ENCODE data around the gene SLC16A3.
"Not testable (repeated sequence)": the region's sequence is repeated elsewhere in the genome, so short reads cannot be mapped to it uniquely, and the experiment has no call there.

The SLC16A3 gene

DNA sequence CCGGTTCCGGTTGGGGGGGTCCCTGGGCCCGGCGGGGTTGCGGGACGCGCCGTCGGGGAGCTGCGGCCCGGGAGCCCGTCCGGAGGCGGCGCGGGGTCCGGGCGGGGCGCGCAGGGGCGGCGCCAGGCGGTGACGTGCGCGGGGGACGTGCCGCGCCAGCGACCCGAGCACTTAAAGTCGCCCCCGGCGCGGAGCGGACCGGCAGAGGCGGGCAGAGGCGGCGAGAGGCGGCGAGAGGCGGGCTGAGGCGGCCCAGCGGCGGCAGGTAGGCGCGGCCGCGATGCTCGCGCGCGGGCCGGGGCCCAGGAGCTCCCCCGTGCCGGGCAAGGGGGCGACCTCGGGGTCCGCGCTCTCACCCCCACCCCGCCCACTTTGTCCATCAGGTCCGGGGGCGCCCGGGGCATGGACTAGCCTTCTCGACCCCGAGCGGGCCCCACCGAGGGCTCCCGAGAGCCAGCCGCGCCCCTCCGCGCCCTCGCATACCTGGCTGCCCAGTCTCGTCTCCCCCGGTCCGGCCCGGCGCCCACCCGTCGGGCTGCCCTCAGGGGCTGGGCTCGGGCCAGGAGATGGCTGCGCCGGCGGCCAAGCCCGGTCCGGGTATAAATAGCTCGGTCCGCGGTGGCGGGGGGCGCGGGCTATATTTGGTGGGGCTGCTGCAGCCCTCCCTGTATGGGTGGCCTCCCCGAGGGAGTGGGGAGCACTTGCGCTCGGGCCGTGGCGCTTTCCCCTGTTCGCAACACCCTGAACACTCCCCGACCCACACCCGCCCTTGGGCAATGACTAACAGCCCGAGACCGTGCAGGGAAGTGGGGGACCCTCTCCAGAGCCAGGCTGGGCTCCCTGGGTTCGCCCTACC lies at the start of gene SLC16A3:
Gene SLC16A3 (plus strand): TSS at position 201 of the 856 bp plus-strand sequence. CDS start 6,967 bp downstream, outside the sequence.
- DNase-seq (ENCODE audit: low spot score) = no peak

DNA sequence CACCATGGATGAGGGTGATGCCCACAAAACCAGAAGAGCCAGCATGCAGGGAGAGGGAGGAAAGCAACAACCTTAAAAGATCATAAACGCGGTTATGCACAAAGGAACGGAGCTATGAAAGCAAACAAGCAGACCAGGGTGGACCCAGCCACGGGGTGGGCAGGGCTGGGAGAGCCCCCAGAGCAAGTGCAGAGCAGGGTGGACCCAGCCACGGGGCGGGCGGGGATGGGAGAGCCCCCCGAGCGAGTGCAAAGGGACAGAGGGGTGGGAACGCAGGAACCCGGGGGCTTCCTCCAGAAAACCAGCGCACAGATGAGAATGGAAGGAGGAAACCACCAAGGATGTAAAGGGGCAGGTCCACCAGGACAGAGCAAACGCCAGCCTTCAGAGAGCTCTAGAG lies 49.4 kb upstream of the SLC16A3 start:
- DNase-seq (ENCODE audit: low spot score) = no peak

DNA sequence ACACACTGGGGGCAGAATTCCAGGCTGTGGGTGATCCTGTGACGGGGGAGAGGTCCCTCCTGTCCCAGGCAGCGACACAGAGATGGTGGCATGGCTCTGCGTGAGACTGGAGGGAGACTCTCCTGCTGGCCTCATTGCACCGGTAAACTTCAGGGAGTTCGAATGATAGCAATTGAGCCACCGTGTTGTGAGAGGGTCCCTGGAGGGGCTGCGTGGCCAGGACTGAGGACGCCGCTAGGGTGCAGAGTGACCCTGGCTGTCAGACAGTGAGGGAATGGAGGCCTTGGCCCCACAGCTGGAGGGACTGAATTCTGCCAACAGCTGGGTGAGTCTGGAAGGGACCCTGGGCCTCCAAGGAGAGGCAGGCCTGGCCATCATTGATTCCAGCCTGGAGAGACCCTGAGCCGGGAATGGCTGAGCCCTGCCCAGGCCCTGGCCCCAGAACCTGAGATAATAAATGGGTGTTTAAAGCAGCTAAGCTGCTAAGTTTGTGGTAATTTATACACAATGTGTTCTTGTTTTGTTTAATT lies 48.8 kb upstream of the SLC16A3 start:
- no peak for DNase-seq (ENCODE audit: low spot score)

DNA sequence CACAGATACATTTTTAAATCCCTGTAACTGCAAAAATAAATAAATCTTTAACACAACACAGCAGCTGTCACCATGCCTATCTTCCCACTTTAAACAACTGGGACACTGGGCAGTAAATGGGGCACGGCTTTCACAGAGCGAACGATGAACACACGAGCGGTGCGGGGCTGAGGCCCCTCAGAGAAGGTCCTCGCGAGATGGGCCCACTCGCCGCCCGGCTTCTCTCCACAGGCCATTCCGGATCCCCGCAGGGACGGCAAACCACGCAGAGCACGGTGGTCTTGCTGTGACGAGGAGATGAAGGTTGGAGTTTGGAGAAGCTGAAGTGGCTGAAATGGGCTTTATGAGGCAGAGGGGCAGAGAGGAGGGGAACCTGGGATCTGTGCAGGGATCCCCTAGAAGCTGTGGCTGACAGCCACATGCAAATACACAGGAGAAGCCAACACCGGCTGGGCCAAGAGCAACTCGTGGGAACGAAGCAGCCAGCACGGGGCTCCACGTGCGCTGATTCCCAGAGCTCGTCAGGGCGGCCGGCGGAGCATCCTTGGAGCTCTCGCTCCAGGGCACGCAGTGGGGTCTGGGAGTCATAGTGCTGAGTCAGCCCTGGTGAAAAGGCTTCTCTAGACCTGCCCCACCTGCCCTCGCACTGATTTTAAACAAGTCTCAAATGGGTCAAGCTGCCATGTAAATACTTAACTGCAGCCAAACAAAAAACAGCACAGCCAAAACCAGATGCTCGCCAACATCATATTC lies 47.9 kb upstream of the SLC16A3 start:
- DNase-seq (ENCODE audit: low spot score) = no peak

- no peak for DNase-seq (ENCODE audit: low spot score)
Observed at GRCh38 chr17:82184761-82185160, 44.1 kb upstream of the SLC16A3 start.

GRCh38 chr17:82186221-82186620 lies 42.6 kb upstream of the SLC16A3 start:
- DNase-seq (ENCODE audit: low spot score) = no peak

DNA sequence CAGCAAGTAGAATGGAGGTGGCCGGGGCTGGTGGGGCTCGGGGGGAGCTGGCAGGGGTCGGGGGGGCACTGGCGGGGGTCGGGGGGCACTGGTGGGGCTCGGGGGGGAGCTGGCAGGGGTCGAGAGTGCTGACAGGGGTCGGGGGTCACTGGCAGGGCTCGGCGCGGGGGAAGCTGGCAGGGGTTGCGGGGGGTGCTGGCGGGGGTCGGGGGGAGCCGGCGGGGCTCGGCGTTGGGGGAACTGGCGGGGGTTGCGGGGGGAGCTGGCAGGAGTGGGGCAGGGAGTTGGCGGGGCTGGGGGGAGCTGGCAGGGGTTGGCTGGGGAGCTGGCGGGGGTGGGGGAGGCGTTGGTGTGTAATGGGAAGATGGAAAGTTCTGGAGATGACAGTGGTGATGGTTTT lies 41.3 kb upstream of the SLC16A3 start:
- no peak for DNase-seq (ENCODE audit: low spot score)

GRCh38 chr17:82188001-82188961 lies 40.6 kb upstream of the SLC16A3 start:
- DNase-seq (ENCODE audit: low spot score) = no peak

- DNase-seq (ENCODE audit: low spot score) = not testable (repeated sequence)
Observed at GRCh38 chr17:82193050-82193449, 35.8 kb upstream of the SLC16A3 start.

DNA sequence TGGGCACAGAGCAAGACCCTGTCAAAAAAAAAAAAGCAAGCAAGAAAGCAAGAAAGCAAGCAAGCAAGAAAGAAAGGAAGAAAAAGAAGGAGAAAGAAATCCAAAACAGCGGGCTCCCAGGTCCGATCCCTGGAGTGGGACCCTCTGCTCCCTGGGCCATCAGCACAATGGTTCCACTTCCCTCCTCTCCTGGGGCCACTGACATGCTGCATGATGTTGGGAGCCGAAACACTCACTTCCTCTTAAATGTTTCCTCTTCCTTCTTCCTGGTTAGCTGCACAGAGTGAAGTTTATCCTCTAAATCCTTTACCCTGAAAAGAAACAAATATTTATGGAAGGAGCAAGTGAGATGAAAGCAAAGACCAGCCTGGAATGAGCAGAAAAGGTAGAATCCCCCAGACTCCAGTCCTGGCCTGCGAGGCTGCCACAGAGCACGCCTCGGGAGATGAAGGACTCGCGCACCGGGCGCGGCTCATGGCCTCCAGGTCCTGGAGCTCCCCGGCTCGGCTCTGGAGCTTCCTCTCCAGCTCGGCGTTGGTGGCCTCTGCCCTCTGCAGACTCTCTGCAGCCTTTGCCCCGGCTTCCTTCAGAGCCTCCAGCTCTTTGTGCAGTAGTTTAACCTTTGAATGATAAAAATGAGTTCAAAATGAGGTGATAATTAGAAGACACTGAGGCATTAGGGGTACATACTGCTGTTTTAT lies 35.2 kb upstream of the SLC16A3 start:
- DNase-seq (ENCODE audit: low spot score) = no peak

- DNase-seq (ENCODE audit: low spot score) = no peak
Observed at GRCh38 chr17:82194765-82195164, 34.1 kb upstream of the SLC16A3 start.

DNA sequence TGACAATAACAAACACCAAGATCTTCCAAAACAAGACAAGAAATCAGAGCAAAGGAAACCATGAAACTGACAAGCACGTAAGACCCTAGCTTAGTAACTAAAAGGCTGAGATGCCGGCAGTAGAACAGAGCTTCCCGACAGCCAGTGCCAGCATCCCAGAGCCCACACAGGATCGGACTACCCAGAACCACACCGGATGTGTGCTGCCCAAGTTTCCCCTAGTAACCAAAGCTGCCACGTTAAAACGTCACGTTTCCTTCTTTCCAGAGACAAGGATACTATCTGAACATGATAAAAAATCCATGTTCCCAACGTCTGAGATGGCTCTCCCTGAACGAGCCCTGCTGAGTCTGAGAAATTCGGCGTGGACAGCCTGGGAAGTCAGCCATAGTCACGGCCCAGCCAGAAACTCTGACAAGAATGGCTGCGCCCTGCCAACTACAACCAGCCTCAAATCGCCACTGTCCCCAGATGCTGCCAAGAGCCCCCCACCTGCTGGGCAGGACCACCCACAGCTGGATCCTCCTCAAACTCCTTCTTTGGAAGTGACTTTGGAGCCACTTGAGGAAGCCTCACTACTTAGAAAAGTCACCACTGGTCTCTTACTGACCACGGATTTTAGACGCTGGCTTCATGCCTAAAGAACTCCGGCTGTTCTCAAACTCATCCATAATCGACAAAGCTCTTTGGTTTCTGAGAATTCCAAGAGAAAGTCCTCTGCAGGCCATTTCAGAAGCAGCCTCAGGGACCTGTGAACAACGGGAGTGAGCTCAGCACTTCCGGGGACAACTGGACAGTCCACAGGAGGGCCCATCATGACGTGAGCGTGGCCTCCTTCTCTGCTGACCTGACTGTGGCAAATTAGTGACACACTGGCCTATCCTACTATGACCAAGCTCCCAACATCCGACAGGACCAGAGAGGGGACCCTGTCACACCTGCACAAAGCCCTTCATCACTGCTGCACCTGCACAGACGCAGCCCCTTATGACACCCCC lies 32.9 kb upstream of the SLC16A3 start:
- DNase-seq (ENCODE audit: low spot score) = no peak

DNA sequence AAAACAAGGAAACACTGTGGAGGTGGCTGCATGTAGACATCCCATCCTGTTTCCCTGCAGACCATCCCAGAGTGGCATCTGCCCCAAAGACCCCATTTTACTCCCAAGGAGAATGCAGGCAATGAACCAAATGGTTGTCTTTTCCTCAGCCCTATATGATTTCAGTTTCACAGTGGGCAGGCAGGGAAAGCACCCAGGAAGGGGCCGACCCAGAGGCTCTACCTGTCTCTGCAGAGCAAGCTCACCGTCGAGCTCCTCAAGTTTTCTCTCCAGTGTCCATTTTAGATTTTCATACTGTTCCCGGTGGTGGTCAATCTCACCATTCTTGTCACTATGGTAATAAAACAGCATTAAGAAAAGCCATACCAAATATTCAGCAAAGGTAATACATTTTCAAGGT lies 30.8 kb upstream of the SLC16A3 start:
- DNase-seq (ENCODE audit: low spot score) = no peak

DNA sequence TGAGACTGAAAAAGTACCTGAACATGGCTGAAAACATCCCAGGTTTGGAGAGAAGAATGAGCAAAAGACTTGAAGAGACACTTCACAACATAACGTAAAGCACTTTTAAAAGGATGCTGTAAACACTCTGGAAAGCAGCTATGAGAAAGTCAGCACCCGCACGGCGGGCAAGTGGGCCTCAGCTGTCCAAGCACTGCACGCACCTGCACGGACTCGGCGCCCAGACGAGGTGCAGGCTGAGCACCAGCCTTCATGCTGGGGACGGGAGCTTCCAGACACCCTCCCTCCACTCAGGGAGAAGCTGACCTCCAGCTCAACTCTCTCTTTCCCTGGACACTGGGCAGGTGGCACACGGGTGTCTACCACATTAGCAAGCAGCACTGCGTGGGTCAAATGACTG lies 29.3 kb upstream of the SLC16A3 start:
- DNase-seq (ENCODE audit: low spot score) = no peak

GRCh38 chr17:82200135-82200534 lies 28.7 kb upstream of the SLC16A3 start:
- DNase-seq (ENCODE audit: low spot score) = no peak

DNA sequence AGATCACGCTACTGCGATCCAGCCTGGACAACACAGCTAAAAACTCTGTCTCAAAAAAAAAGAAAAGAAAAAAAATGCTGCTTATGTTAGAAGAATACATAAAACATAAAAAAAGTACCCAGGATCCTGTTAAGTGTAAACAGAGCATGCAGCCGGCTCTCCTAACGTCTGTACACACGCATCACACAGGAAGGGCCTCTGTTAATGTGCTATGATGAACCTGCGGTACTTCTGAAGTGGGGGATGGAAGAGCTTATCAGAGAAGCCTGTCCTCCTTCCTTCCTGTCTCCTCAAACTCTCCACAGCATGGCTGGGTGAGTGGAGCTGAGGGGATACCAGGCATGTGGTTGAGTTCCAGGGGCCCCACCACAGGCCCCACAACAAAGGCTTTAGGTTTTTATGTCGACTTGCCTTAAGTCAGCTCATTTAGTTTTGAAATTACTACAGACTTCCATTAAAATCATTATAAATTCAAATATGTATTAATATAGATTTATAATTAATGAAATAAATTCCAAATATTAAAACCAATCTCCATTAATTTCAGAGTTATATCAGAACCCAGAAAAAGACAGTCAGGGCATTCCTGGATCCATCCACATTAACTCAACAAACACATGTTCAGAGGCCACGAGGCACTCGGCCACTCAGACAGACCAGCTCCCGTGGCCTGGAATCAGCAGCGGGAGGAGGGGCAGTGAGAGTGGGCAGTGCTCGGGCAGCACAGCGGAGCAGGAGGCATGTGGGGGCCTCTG lies 27.9 kb upstream of the SLC16A3 start:
- DNase-seq (ENCODE audit: low spot score) = no peak

DNA sequence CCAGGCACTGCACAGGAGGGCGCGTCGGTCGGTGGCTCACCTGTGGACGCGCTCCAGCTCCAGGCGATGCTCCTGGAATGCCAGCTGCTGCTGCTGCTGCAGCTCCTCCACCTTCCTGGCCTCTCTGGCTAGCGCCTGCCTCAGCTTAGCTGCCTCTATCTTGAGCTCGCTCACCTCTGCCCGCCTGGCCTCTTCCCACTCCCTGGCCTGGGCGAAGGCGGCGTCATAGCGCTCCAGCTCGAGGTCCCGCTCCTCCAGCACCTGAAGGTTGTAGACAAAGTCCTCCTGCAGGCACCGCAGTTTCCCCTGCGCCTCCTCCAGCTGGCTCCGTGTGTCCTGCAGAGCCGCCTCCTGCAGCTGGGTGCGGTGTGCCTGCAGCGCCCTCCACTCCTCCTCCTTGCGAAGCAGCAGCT lies 27.3 kb upstream of the SLC16A3 start:
- no peak for DNase-seq (ENCODE audit: low spot score)

DNA sequence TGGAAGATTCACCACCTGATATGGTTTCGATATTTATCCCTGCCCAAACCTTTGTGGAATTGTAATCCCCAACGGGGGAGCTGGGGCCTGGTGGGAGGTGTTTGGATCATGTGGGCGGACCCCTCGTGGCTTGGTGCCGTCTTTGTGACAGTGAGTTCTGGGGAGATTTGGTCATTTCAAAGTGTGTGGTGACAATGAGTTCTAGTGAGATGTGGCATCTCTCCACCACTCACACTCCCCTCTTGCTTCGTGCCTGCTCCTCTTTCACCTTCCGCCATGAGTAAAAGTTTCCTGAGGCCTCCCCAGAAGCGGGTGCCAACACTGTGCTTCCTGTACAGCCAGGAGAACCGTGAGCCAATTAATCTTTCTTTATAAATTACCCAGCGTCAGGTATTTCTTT lies 25.9 kb upstream of the SLC16A3 start:
- DNase-seq (ENCODE audit: low spot score) = no peak

DNA sequence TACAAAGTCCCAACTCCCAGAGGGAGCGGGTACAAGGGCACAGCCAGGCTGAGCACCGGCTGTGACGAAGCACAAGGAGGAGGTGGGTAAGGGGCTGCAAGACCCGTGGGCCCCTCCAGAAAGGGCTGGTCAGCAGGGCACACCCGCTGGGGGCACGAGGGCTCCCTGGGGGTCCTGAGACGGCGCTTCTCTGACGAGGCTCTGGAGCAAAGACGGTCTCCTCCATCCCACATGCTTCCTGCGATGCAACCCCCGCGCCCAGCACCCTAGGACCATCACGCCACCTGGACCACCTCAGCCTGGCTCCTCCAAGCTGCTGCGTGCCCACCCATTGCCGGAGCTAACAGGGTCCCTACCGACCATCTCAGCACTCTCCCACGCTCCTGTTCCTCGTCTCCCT lies 24.9 kb upstream of the SLC16A3 start:
- DNase-seq (ENCODE audit: low spot score) = no peak
